GM19324 (cell line): ENCODE measurements around the gene ST6GAL1.
"Not testable (repeated sequence)": the region's sequence is repeated elsewhere in the genome, so short reads cannot be mapped to it uniquely, and the experiment has no call there.

Experiments
- ATAC-seq: cut with Tn5 transposase; IDR thresholded peaks from one replicate; pipeline ENCODE4 v1.9.1; 2021; ENCODE audit warnings: mild to moderate bottlenecking, moderate library complexity; ENCODE audit not compliant: unreplicated experiment, low FRiP score

The ST6GAL1 gene

DNA sequence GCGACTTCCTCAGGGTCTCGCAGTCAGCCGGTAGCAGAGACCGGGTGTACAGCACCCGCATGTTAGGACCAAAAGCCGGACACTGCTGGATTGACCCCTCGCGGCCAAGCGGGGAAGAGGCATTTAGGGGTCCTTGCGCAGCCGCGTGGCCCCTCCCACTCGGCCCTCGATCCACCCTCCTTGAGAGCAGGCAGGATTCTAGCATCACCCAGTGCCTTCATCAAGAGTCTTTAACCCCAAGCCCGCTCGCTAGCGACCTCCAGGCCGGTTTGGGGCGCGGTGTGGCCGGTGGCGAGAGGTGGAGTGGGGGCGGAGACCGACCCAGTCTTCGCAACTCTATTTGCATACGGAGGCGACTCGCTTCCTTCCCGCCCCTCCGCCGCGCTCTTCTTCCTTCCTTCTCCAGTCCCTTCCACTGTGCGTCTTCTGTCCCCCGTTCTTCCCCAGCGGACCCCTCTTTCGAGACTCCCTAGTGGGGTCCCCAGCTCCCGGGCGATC, at the start of gene ST6GAL1:
Gene ST6GAL1, plus strand, starts transcription at position 384 of the 498 bp plus-strand sequence. CDS start 112,178 bp downstream, outside the sequence.
- ATAC-seq, result peak; percentile 68

GRCh38 chr3:186882150-186882524, 48.2 kb upstream of the ST6GAL1 start:
- no peak for ATAC-seq

GRCh38 chr3:186882881-186883685, 47.2 kb upstream of the ST6GAL1 start:
- no peak for ATAC-seq

- no peak for ATAC-seq
Observed at GRCh38 chr3:186883686-186884058, 46.7 kb upstream of the ST6GAL1 start.

DNA sequence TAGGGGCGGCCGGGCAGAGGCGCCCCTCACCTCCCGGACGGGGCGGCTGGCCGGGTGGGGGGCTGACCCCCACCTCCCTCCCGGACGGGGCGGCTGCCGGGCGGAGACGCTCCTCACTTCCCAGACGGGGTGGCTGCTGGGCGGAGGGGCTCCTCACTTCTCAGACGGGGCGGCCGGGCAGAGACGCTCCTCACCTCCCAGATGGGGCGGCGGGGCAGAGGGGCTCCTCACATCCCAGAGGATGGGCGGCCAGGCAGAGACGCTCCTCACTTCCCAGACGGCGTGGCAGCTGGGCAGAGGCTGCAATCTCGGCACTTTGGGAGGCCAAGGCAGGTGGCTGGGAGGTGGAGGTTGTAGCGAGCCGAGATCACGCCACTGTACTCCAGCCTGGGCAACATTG, 45.5 kb upstream of the ST6GAL1 start:
- not testable (repeated sequence) for ATAC-seq

DNA sequence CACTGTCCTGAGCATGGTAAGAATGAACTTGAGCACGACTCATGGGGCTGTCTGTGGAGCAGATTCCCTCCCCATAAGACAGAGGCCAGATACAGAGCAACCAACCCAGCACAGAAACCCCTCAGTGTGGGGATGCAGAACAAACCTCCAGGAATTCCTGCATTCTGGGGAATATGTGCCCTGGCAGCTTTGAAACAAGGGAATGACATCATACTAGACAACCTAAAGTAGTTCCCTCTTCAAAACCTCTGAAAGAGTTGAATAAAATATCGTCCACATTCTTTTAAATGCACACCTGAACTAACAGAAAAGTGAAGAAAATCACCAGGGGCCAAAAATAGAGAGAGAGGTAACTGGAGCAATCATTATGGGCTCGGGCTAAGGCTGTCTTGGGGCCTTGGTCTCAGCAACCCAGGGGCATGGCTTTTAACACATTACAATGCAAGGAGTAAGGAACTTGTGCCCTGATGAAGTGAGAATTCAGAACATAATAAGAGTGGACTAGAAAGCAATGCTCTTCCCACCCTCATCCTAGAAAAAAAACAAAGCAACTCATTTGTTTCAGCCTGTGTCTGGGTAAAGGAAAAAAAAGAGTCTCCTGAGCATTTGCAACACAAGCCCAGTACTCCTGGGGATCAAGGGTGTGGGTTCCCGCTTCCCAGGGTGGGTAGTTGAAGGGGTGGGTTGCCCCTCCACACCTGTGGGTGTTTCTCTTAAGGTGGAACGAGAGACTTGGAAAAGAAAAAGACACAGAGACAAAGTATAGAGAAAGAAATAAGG, 43.9 kb upstream of the ST6GAL1 start:
- no peak for ATAC-seq

DNA sequence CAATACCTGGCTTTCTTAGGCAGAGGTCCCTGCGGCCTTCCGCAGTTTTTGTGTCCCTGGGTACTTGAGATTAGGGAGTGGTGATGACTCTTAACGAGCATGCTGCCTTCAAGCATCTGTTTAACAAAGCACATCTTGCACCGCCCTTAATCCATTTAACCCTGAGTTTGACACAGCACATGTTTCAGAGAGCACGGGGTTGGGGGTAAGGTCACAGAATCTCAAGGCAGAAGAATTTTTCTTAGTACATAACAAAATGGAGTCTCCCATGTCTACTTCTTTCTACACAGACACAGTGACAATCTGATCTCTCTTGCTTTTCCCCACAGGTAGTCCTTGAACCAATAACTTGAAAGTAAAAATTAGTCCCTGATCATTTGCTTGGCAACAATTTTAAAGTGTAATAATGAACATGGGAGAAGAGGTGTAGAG, 42.8 kb upstream of the ST6GAL1 start:
- not testable (repeated sequence) for ATAC-seq

DNA sequence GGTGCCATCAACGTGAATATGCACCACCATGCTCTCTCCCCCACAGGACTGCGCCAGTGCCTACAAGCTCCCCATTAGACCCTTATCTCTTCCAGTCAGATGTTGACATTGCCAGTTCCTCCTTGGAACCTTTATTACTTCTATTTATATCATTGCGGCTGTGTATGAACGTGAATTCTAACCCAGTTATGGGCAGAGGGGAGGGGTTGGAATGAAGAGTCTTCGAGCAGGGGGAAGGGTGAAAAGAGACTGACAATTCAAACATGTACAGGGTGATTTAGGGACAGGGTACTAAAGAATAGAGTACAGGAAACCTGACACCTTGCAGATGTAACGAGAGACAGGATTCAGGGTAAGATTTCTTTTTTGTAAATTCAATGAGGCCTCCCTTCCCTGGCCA, 41.8 kb upstream of the ST6GAL1 start:
- ATAC-seq, result no peak

DNA sequence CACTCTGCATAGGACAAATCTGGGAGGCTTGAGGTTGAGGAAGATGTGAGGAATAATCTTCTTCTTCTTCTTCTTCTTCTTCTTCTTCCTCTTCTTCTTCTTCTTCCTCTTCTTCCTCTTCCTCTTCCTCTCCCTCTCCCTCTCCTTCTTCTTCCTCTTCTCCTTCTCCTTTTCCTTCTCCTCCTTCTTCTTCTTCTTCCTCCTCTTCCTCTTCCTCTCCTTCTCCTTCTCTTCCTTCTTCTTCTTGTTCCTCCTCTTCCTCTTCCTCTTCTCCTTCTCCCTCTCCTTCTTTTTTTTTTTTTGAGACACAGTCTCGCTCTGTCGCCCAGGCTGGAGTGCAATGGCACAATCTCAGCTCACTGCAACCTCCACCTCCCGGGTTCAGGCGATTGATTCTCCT, 40.6 kb upstream of the ST6GAL1 start:
- ATAC-seq, result not testable (repeated sequence)

DNA sequence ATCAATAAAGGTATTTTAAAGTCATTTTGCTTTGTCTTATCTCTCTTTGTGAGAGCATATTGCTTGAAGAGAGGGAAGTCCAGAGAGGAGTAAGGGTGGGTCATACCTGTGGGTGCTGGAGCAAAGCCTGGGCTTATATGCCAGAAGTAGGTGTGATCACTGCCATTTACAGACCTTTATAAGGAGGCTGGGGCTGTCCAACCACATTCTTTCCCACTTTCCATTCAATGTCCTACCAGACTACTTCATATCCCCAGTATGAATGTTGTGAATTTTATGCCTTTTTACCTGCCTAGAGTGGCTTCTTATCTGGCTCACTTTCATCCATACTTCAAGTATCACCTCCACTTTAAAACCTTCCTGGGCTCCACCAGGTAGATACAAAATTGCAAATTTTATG, 39.4 kb upstream of the ST6GAL1 start:
- no peak for ATAC-seq

- not testable (repeated sequence) for ATAC-seq
Observed at GRCh38 chr3:186893071-186893470, 37.3 kb upstream of the ST6GAL1 start.

DNA sequence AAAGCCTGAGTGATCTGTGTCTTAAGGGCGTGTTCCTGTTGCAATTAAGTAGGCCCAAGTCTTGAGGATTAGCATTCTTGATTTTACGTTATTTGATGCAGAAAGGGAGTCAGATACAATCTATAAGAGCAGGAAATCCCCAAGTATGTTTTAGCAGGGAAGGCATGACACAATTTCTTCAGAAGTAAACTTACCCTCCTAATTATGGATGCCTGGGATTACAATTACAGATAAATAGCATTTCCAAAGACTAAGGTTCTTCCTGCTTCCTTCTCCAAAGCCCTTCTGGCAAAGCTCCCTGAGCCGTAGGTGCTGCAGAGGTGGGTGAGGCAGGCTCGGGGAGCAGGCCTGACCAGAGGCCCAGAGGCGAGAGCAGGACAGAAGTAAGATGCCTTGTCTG, 34.9 kb upstream of the ST6GAL1 start:
- ATAC-seq, result no peak

- ATAC-seq, result no peak
Observed at GRCh38 chr3:186896006-186896405, 34.3 kb upstream of the ST6GAL1 start.

- ATAC-seq, result no peak
Observed at GRCh38 chr3:186896875-186897274, 33.5 kb upstream of the ST6GAL1 start.

DNA sequence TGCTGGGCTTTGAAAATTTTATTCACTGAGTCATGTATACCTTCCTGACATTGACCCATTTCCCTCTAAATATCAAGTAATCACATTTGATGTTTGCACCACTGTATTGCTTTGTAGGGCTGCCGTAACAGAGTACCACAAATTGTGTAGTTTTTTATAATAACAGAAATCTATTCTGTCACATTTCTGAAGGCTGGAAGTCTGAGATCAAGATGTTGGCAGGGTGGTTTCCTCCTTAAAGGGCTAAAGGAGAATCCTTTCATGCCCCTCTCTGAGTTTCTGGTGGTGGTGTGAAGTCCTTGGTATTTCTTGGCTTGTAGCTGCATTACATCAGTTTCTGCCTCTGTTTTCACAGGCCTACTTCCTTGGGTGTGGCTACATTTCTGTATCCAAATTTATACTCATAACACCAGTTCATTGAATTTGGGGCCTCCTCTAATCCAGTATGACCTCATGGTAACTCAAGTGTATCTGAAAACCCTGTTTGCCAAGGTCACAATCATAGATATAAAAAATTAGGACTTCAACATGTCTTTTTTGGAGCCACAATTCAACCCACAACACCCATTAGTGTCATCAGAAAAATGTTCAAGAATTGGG, 29.1 kb upstream of the ST6GAL1 start:
- no peak for ATAC-seq

- no peak for ATAC-seq
Observed at GRCh38 chr3:186902154-186902553, 28.2 kb upstream of the ST6GAL1 start.

- no peak for ATAC-seq
Observed at GRCh38 chr3:186902713-186903112, 27.6 kb upstream of the ST6GAL1 start.

- not testable (repeated sequence) for ATAC-seq
Observed at GRCh38 chr3:186903676-186904075, 26.6 kb upstream of the ST6GAL1 start.

- not testable (repeated sequence) for ATAC-seq
Observed at GRCh38 chr3:186907075-186907474, 23.3 kb upstream of the ST6GAL1 start.

- no peak for ATAC-seq
Observed at GRCh38 chr3:186909078-186909853, 21.1 kb upstream of the ST6GAL1 start.
